ENCODE results near the gene SNX8.

SNX8 gene

DNA sequence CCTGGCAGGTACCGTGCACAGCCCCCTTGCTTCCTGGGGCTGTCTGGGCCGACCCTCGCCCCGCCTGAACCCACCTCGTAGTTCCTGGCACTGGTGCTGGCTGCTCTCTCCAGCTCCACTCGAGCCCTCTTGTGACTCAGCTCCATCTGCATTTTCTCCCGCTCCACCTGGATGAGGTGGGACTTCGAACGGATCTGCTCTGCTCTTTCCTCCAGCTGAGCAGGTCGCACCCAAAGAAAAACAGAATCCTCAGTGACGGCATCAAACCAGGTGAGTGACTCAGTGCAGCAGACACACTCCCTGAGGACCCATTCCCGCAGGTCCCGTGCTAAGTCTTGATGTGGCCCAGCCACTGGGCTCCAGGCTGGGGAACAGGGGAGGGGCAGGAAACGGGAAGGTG is 88.9 kb downstream of the SNX8 start:
- TF ChIP-seq, protein P1, sequence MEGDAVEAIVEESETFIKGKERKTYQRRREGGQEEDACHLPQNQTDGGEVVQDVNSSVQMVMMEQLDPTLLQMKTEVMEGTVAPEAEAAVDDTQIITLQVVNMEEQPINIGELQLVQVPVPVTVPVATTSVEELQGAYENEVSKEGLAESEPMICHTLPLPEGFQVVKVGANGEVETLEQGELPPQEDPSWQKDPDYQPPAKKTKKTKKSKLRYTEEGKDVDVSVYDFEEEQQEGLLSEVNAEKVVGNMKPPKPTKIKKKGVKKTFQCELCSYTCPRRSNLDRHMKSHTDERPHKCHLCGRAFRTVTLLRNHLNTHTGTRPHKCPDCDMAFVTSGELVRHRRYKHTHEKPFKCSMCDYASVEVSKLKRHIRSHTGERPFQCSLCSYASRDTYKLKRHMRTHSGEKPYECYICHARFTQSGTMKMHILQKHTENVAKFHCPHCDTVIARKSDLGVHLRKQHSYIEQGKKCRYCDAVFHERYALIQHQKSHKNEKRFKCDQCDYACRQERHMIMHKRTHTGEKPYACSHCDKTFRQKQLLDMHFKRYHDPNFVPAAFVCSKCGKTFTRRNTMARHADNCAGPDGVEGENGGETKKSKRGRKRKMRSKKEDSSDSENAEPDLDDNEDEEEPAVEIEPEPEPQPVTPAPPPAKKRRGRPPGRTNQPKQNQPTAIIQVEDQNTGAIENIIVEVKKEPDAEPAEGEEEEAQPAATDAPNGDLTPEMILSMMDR (conservative IDR thresholded peaks at IDR 0.05; ENCODE audit: low read depth, low read length): no peak
- H3K27me3 ChIP-seq (ENCODE audit: insufficient read depth, low read depth): no peaks in the 10 kb centered on the region
- H3K79me2 ChIP-seq (ENCODE audit: insufficient read depth, low read depth): peaks cover 17% of the 10 kb centered on the region; the same call in 1 of the 2 replicates
- no peak overlapping the region for H3K9ac ChIP-seq
- peaks cover 12% of the 10 kb centered on the region; the same call in 1 of the 2 replicates for H3K36me3 ChIP-seq (ENCODE audit: insufficient read depth)
- no peaks in the 10 kb centered on the region for H4K20me1 ChIP-seq (ENCODE audit: insufficient read depth)
- no peak overlapping the region for H2AFZ ChIP-seq (ENCODE audit: low read depth)
- H3K27ac ChIP-seq: no peak overlapping the region
- H3K4me2 ChIP-seq: no peak overlapping the region
- no peaks in the 10 kb centered on the region for H3K4me1 ChIP-seq (ENCODE audit: low read depth, poor library complexity, severe bottlenecking)
- H3K4me3 ChIP-seq (IDR thresholded peaks at IDR 0.05; ENCODE audit: insufficient read depth, low read depth, low read length): no peak overlapping the region

DNA sequence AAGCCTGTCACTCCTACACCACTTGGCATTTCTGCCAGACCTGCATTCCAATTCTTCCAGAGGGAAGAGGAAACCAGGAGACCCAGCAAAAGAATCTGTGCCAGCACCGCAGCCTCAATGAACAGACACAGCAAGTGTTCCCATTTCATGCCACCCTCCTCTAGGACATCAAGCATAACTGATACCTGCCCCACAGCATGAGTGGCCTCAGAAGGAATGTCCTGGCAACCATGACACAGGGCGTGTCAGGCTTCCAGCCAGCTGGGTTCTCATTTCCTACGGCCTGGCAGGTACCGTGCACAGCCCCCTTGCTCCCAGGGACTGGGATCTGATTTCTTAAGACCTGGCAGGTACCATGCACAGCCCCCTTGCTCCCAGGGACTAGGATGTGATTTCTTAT is 89.3 kb downstream of the SNX8 start:
- no peak overlapping the region for H3K4me3 ChIP-seq (IDR thresholded peaks at IDR 0.05; ENCODE audit: insufficient read depth, low read depth, low read length)
- H3K27me3 ChIP-seq (ENCODE audit: insufficient read depth, low read depth): no peaks in the 10 kb centered on the region
- H3K27ac ChIP-seq: no peak overlapping the region
- H3K4me2 ChIP-seq: no peak overlapping the region
- peaks cover 13% of the 10 kb centered on the region; the same call in 1 of the 2 replicates for H3K79me2 ChIP-seq (ENCODE audit: insufficient read depth, low read depth)
- H3K9ac ChIP-seq: no peak overlapping the region
- H2AFZ ChIP-seq (ENCODE audit: low read depth): no peak overlapping the region
- H4K20me1 ChIP-seq (ENCODE audit: insufficient read depth): no peaks in the 10 kb centered on the region
- TF ChIP-seq, protein P1 (conservative IDR thresholded peaks at IDR 0.05; ENCODE audit: low read depth, low read length): no peak
- peaks cover 12% of the 10 kb centered on the region; the same call in 1 of the 2 replicates for H3K36me3 ChIP-seq (ENCODE audit: insufficient read depth)
- H3K4me1 ChIP-seq (ENCODE audit: low read depth, poor library complexity, severe bottlenecking): no peaks in the 10 kb centered on the region

DNA sequence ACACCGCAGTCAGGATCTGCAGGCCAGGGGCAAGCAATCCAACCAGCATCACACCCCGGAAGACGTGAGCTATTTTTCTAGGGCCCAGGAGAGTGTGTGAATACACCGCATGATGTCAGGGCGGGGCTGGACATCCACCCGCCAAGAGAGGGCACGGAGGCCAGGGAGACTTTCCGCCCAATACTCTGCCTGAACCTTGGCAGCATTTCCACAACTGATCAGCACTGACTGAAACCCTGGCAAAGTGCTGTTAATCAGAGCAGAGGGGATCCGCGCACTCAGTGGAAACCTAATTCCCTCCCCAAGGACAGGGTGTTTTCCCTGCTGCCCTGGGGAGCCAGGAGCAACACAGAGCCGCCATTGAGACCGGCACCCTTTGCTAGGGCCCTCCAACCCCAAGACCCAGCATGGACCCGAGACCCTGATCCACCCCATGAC is 89.7 kb downstream of the SNX8 start:
- Histone ChIP-seq H3K4me3 (IDR thresholded peaks at IDR 0.05; ENCODE audit: insufficient read depth, low read depth, low read length) (no peak overlapping the region), H4K20me1 (ENCODE audit: insufficient read depth) (no peaks in the 10 kb centered on the region), H3K4me2 (no peak overlapping the region), H2AFZ (ENCODE audit: low read depth) (no peak overlapping the region), H3K27ac (no peak overlapping the region), H3K4me1 (ENCODE audit: low read depth, poor library complexity, severe bottlenecking) (no peaks in the 10 kb centered on the region), H3K27me3 (ENCODE audit: insufficient read depth, low read depth) (no peaks in the 10 kb centered on the region), H3K9ac (no peak overlapping the region), H3K79me2 (ENCODE audit: insufficient read depth, low read depth) (peaks cover 9% of the 10 kb centered on the region; the same call in 1 of the 2 replicates), H3K36me3 (ENCODE audit: insufficient read depth) (peaks cover 12% of the 10 kb centered on the region; the same call in 1 of the 2 replicates)
- TF ChIP-seq, protein P1 (conservative IDR thresholded peaks at IDR 0.05; ENCODE audit: low read depth, low read length): no peak

- no peaks in the 10 kb centered on the region for H3K4me1 ChIP-seq (ENCODE audit: low read depth, poor library complexity, severe bottlenecking)
- peaks cover 7% of the 10 kb centered on the region; the same call in 1 of the 2 replicates for H3K79me2 ChIP-seq (ENCODE audit: insufficient read depth, low read depth)
- no peak overlapping the region for H3K4me2 ChIP-seq
- H2AFZ ChIP-seq (ENCODE audit: low read depth): no peak overlapping the region
- no peak overlapping the region for H3K27ac ChIP-seq
- H4K20me1 ChIP-seq (ENCODE audit: insufficient read depth): no peaks in the 10 kb centered on the region
- H3K36me3 ChIP-seq (ENCODE audit: insufficient read depth): peaks cover 12% of the 10 kb centered on the region; the same call in 1 of the 2 replicates
- H3K27me3 ChIP-seq (ENCODE audit: insufficient read depth, low read depth): no peaks in the 10 kb centered on the region
- H3K4me3 ChIP-seq (IDR thresholded peaks at IDR 0.05; ENCODE audit: insufficient read depth, low read depth, low read length): no peak overlapping the region
- H3K9ac ChIP-seq: no peak overlapping the region
- TF ChIP-seq, protein P1 (conservative IDR thresholded peaks at IDR 0.05; ENCODE audit: low read depth, low read length): no peak
Observed at GRCh38 chr7:2223321-2223720, 90.9 kb downstream of the SNX8 start.

All from KMS-11 (cell line).